IPS-NIHi11 (cell line): ENCODE results near the gene AP1M2.
"Not testable (repeated sequence)": the region's sequence is repeated elsewhere in the genome, so short reads cannot be mapped to it uniquely, and the experiment has no call there.

Experiments
- DNase-seq: peaks from one replicate; pipeline ENCODE4 v3.0.0; 2012; ENCODE audit warnings: mixed read lengths, low spot score

AP1M2 gene

GRCh38 chr19:10538204-10538983 is 48.7 kb downstream of the AP1M2 start:
- DNase-seq = no peak

- DNase-seq = no peak
Observed at GRCh38 chr19:10537668-10538067, 49.4 kb downstream of the AP1M2 start.

DNA sequence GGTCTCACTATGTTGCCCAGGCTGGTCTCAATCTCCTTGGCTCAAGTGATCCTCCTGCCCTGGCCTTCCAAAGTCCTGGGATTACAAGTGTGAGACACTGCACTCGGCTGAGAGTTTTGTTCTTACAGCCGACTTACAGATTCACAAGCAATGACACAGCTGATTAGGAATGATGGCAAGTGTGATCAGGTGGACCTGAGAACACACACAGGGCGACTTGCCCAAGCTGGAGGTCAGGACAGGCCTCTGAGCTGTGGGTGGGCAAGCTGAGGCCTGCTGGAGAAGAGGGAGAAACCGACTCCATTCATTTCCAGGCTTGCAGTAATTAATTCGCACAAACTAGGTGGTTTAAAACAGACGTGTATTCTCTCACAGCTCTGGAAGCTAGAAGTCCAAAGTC is 51.5 kb downstream of the AP1M2 start:
- no peak for DNase-seq

GRCh38 chr19:10533646-10534386 is 53.3 kb downstream of the AP1M2 start:
- DNase-seq = no peak

DNA sequence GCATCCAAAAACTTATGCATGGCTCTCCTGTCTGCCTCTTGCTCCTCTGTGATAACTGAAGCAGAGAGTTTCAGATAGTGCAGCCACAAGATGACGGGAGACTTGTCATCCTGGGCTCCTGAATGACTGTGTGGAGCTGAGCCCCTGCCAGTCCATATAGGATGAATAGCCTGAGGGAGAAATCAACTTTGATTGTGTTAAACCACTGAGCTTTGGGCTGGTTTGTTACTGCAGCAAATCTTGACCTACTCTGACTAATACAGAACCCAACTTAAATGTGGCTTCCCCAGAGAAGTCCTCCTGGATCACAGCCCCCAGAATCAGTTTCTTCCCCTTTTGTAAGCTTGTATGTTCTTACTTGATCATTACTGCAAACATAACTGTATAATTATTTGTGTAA is 54.7 kb downstream of the AP1M2 start:
- DNase-seq = no peak

- DNase-seq = not testable (repeated sequence)
Observed at GRCh38 chr19:10526887-10527286, 60.2 kb downstream of the AP1M2 start.

- no peak for DNase-seq
Observed at GRCh38 chr19:10525636-10526035, 61.5 kb downstream of the AP1M2 start.

- no peak for DNase-seq
Observed at GRCh38 chr19:10523135-10523636, 63.9 kb downstream of the AP1M2 start.
